Activated CD4-positive, alpha-beta T cell treated with anti-CD3 and anti-CD28 coated beads for 1 hour (primary cell): ENCODE data around the gene KCNH8.
A peak's percentile ranks its signal among the peaks of the same experiment; 100 is the strongest.
"Not testable (repeated sequence)": the region's sequence is repeated elsewhere in the genome, so short reads cannot be mapped to it uniquely, and the experiment has no call there.

Source experiments
- DNase-seq: peaks from one replicate; pipeline ENCODE4 v3.0.0-alpha.2; 2020

KCNH8 gene

DNA sequence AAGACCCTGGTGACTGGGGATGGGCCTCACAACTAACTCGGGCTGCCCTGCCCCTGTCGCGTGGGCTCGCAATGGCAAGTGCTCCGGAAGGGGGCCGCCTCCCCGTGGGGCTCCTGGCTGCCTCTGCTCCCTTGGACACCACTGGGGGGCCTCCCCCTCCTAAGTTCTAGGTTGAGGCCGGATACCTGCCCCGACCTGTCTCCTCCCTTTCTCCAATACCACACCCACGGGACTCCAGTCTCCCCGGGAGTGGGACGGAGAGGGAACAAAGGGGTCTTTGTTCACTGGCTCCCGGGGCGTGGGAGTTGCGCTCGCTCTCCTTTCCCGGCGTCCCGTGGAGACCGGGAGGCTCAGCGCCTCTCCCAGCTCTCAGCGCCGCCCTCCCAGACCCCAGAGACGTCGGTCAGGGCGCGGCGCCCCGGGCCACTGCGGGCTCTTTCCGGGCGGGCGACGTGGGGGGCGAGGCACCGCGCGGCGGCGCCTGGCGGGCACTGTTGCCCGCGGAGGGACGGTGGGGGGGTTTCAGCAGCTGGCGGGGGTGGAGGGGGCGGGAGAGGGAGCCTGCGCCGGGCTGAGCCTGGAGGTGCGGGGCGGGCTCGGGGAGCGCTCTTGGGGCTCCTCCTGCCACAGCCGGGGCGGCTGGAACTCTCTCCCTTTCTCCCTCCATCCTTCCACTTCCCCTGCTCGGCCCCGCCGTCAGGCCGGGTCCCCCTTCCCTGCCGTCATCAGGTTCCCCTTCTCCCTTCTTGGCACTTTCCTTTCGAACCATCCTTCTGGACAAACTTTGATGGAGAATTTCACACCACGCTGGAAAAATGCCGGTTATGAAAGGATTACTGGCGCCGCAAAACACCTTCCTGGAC, at the start of gene KCNH8:
Gene KCNH8 (plus strand): TSS at position 606 of the 863 bp plus-strand sequence. CDS start 210 bp downstream, at position 816.
- DNase-seq = no peak

DNA sequence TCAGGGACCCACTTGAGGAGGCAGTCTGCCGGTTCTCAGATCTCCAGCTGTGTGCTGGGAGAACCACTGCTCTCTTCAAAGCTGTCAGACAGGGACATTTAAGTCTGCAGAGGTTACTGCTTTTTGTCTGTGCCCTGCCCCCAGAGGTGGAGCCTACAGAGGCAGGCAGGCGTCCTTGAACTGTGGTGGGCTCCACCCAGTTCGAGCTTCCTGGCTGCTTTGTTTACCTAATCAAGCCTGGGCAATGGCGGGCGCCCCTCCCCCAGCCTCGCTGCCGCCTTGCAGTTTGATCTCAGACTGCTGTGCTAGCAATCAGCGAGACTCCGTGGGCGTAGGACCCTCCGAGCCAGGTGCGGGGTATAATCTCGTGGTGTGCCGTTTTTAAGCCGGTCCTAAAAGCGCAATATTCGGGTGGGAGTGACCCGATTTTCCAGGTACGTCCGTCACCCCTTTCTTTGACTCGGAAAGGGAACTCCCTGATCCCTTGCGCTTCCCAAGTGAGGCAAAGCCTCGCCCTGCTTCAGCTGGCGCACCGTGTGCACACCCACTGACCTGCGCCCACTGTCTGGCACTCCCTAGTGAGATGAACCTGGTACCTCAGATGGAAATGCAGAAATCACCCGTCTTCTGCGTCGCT, 45.5 kb upstream of the KCNH8 start:
- not testable (repeated sequence) for DNase-seq

DNA sequence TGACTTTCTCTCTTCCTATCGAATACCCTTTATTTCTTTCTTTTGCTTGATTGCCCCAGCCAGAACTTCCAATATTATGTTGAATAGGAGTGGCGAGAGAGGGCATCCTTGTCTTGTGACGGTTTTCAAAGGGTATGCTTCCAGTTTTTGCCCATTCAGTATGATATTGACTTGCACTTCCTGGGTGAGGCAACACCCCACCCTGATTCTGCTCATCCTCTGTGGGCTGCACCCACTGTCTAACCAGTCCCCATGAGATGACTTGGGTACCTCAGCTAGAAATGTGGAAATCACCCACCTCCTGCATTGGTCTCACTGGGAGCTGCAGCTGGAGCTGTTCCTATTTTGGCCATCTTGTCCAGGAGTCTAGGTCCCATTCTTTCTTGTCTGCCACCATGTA, 44.8 kb upstream of the KCNH8 start:
- DNase-seq = no peak

DNA sequence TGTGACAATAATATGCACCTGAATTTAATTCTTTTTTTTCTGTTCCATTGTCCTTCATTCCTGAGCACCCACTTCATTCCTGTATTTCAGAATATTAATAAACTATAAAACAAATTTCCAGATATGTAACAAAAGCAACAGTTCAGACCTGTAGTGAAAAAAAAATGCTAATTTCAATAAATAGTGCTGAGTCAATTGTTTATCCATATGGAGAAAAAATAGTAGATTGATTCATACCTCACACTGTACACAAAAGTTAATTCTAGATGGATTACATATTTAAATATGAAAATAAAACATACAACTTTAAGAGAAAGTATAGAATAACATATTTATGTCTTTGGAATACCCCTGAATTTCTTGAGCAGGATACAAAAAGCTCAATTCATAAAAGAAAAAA, 43.9 kb upstream of the KCNH8 start:
- DNase-seq = no peak

DNA sequence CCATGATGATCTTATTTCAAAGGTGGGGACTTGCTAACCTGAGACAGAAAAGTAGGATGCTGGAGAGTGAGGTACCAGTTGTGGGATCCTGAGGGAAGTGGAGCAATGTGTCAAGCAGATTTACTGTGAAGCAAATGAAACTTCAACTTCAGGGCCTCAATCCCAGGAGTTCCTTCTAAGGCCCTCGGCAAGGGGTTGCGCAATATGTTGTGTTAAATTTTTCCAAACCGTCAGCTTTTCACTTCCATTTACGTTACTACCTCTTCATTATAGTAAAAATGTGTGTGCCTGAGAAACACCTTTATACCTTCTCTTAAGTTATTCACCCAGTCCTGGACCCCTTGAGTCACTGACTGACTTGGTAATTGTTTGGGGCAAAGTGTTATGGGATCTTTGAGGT, 42.5 kb upstream of the KCNH8 start:
- no peak for DNase-seq

DNA sequence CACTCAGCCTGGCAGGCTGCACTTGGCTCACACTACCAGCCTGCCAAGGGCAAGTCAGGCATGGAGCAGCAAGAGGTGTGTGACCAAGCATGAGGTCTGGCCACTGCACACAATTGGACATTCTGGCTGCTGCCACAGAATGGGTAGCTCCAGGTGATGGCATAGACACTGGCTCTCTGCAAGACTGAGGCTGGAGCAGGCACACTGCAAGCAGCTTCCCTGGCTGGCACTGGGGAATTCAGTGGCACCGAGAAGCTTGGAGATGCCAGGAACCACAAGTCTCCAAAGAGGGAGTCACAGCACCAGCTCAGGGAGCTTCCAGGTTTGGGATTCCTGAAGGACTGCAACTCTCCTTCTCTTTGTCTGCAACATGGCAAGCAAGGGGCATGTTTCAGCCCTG, 42.0 kb upstream of the KCNH8 start:
- no peak for DNase-seq

DNA sequence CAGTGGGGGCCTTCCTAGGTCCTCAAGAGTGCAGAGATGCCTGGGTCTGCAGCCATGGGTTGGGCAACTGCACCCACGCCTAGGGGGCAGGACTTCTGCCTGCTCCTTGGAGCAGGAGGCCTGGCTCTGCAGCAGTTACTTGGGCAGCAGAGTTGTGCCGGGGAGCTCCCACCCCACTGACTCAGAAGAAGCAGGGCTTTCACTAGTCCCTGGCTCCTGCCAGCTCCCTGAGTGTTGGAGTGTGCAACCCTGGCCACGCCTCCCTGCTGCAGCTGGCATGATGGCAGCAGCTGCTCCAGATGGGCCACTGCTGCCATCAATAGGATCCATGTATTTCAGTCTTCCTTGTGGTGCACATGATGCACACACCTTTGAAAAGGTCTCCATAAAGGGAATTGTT, 40.6 kb upstream of the KCNH8 start:
- DNase-seq = no peak

DNA sequence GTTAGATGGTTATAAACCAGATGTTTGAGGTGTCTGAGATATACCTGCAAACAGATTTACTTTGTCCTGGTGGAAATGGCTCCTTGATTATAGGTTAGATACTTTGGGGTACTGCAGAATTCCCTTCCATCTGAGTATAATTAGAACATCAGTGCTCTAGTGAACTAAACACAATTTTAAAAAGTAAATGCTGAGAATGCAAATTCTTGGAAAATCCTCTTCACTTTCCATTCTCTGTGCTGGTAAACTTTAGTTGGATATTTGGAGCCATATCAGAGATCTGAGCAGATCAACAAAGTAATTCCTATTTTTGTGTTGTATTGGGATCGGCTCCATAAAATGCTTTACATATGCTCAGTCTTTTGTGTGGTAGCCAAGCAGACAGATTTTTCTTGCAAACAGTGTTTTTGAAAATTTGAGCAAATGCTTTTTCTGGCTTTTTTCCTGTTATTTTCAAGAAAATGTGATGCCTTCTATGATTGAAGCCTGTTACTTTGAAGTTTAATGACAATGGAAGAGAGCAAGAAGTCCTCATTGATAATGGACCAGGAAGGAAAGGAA, 37.9 kb upstream of the KCNH8 start:
- DNase-seq = no peak

DNA sequence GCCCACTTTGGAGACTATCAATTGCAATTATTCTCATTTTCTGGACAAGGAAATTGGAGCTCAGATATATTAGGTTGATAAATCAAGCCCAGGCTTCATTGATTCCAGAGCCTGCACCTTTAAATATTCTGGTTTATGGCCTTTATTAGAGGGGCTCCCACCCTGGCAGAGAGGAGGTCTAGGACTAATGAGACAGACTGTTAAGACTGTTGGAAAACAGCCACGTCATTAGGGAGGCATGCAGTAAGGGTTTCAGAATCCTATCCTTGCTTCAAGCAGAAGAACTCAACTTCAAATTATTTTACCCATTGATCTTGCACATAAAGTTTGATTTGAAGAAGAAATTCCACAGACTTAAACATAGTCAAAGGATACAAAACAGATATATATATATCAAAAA, 33.8 kb upstream of the KCNH8 start:
- no peak for DNase-seq

DNA sequence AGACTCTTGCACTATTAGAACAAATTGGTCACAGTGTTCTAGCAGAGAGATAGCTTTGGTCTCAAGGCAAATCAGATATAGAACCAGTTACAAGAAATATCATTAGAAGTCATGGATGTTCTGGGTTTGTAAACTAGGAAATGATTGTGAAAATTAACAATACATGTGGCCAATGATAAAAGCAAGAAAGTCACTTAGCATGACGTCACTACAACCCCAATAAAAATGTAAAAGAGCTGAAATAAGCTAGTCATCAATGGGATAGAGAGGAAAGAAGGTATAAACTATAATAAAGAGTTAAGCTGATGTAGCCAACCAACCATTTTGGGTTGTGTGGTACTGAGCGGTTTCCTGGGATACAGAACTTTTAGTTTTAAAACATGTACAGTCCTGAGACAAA, 32.1 kb upstream of the KCNH8 start:
- DNase-seq = no peak

DNA sequence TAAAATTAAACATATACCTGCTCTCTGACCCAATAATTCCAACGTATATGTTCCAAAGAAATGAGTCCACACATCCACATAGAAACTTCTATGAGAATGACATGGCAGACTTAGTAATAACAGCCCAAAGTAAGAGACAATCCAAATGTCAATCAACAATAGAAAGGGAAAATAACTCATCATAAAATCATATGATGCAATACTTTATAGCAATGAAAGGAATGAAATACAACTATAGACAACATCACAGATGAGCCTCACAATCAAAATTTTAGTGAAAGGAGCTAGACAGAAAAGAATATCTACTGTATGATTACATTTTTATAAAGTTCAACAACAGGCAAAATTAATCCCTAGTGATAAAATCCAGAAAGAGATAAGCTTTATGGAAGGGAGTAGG, 23.6 kb upstream of the KCNH8 start:
- no peak for DNase-seq

DNA sequence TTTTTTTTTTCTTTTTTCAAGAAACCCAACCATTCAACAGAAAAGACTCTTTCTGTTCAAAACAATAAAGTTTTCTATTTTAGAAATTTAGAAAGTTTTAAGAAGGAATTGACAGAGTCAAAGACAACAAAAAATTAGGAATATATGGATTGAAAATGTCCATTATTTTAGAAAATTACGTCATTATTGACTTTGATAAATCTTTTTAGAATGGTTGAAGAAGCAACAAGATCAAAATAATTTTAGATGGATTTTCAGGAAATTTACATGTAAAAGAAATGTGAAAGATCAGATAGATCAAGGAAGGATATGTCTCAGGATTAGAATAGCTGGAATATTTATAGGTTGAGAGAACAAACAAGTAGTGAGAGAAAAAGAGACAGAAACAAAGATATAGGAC, 8.4 kb upstream of the KCNH8 start:
- no peak for DNase-seq

DNA sequence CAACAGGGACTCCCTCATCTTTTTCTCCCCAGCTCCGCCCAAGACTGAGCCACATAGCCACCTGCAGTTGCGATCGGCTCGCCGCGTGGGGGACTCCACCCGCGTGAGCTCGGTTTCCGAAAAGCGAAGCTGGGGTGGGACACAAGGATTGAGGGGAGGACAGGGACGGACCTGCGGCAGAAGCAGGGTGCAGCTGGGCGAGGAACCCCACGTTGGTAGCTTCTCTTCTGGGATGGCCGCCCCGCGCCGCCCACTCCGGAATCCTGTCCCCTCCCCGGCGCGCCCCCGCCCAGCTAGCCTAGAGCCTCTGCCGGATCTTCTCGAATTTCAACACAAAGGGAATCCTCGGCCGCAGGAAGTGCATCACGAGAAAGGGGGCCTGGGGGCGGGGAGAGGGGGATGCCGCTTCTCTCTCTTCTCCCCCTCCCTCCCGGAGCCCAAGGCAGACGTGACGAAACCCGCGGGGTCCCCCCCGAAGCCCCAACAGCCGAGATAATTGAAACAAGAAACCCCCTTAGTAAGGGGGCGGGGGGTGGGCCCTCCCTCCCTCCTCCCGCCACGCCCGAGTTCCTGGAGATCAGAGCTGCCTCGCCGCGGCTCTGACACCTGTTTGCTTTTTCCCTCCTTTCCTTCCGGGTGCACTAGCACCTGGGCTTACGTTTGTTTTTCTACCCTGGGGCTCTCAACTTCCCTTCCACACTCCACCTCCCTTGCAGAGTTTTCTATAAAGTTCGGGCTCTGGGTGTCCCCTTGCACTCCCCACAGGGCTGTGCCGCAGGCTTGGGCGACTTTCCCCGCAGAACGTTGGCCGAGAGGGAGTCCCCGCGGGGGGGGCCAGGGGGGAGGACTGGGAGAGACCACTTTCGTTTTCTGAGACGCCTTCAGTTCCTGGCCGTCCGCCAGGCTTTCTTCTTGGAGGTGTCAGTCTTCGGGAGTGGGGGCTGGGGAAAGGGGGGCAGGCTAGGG, 1.3 kb upstream of the KCNH8 start:
- peak; percentile 36 for DNase-seq

DNA sequence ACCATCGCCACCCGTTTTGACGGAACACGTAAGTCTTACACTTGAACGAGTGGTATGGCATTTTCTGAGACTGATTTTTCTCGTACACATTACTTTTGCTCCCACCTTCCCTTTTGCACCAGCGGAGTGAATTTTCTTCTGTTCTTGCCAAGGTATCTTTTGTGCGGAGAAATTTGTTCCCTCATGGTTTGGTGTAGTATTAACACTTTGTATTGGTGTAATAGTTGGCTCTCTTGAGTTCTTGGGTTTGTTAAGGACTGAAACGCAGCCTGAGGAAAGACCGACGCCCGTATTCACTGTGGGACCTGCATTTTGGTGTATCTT, 420 bp downstream of the KCNH8 start:
- DNase-seq = no peak

DNA sequence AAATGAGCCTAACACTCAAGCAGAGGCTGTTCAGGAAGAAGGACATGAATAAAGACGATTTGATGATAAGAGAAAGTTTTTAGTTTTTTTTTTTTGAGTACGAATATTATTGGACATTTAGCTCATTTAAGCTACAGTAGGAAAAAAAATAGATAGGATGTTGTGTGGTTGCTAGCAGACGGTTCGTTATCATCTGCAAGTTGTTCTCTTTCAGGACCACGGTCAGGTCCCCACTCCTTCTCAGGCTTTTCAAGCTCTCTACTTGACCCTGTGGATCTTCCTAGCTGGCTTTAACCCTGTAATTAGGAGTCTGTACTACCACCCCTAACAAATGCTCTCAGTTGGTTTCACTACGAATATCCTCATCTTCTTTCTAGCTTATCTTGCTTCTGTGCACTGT, 1.1 kb downstream of the KCNH8 start:
- DNase-seq = no peak

DNA sequence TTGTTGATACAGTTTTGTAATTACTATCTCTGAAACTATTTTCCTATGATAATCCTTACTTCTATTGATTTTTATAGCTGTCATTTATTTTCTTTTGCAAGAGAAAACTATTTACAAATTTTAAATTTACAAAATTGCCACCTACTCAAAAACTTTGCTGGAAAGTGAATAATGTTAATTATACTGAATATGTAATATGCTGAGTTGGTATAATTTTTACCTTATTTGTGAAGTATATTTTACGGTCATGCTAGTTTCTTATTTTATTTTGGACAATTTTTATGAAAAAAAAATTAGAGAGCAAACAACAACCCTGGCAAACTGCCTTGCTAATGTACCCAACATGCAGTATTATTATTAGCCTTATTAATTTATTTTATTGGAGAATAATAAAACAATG, 2.9 kb downstream of the KCNH8 start:
- DNase-seq = no peak

DNA sequence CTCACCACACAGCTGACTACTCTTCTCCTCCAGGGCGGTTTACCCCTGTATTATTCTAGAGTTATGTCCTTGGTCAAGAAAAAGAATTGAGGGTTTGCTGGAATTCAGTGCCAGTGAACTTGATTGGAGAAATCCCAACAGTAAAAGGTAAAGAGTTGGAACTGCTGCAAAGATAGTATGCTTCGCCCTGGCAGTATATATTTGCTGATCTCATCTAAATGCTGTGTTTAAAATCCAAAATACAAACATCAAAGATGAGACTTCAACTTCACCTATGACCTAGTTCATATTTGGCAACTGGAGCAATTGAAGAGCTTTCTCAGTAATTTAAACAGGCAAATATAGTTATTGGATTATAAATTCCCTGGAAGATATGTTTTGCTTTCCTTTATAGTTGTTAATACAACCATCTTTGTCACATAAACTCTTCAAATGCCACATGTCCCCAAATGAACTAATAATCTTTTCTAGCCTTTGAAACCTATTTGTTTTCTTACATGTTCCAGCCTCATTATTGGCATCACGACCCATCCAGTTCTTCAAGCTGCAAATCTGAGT, 6.5 kb downstream of the KCNH8 start:
- DNase-seq = no peak

DNA sequence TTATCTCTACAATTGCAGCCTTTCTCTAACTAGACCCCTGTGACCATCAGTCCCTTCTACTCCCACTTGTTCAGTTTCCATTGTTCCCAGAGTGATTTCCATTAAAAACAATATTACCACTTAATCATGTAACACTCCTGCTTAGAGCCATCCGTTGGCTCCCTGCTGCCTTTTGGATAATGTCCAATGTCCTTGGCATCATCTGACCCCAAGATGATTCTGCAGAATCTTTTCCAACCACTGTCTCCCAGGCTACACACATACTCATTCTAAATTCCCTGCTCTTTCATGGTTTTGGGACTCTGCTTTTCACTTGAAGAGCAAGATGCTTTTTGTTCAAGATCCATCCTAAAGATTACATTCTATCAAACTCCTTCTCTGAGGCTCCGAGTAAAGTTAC, 7.1 kb downstream of the KCNH8 start:
- DNase-seq = no peak

DNA sequence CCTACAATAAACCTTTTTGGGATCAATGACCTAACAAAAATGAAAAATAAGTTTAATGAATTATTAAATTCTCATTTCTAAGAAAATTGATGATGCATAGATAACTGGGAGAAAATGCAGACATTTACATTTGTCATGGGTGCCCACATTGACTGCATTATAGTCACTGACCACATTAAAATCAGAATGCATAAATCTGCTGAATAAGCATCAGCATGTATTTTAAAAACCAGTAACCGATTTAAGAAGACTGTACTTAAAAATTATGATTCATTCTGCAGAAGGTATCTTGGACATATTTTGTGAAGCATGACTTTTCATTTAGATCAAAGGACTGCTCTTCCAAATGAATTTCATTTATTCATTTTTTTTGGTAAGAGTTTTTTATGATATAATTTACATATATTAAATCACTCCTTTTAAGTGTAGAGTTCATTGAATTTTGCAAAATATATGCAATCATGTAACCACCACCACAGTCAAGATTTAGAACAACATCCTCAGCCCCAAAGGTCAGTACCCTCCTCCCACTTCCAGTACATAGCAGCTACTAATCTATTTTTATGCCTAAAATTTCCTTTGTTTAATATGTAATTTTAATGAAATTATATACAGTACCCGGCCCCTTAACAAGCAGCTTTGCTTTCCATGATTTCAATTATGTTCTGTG, 11.8 kb downstream of the KCNH8 start:
- no peak for DNase-seq

DNA sequence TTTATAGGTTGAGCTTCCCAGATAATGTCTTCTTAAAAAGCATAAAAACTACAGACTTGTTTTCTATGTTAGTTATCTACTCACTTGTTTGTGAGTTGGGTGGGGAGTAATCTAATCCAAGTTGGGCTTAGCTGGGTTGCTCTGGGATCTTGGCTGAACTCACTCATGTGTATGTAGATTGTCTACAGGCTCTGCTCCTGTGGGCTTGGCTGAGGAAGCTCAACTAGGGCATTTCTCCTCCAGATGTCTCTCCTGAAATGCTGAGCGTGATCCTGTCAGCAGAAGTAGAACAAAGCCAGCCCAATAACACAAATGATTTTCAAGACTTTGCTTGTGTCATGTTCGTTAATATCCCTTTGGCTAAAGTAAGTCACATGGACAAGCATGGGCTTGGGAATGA, 17.3 kb downstream of the KCNH8 start:
- no peak for DNase-seq

DNA sequence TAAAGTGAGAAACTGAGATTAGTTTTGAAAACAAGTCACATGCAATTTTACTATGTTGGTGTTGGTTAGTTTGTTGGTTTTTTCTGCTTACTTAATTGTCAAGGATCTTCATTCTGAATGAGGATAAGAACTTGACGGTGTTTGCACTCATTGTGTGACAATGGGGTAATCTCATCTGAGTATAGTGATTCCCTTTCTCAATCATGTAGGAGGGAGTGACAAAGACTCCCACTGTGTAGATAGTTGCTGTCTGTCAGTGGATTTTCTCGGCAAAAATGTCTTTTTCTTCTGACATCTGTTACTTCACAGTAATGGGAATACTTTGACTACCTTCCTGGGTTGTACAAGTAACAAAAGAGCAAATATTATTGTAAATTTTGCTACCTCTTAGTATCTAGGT, 23.5 kb downstream of the KCNH8 start:
- DNase-seq = no peak

DNA sequence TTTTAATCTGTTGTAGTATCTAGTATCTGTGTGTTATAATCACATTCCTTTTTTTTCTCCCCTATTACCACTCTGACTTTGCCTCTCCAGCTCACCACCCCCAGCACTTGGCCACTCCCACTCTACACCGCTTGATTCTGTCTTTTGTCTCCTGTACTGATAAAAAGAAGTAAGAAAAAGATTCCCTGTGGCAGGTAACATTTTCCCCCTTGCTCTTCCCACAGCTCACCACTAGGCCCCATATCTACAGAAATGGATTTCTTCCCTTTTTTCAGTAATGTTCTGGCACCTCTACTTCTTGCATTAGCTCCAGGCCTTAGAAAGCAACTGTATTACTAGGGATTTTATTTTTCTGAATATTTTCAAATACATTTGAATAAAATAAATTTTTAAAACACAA, 25.6 kb downstream of the KCNH8 start:
- DNase-seq = no peak
